Ecto neural progenitor cell (in vitro differentiated cells): Measurements from ENCODE around the gene SMARCD3.

ENCODE experiments used
- DNase-seq: peaks from one replicate; pipeline ENCODE4 v3.0.0-alpha.2; 2018; ENCODE audit warnings: low spot score

Gene SMARCD3

GRCh38 chr7:151208253-151208862 lies 40.1 kb downstream of the SMARCD3 start:
- no peak for DNase-seq

DNA sequence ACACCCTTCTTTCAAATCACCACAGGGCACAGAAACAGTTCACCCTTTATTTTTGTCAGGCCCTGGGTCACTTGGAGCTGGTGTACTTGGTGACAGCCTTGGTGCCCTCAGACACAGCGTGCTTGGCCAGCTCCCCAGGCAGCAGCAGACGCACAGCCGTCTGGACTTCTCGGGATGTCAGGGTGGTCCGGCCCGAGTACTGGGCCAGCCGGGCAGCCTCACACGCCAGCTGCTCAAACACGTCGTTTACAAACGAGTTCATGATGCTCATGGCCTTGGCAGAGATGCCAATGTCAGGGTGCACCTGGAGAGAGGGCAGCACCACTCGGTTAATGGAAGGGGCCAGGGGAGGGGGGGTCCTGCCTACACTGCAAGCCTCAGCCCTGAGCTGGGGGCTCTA lies 40.7 kb downstream of the SMARCD3 start:
- no peak for DNase-seq

- no peak for DNase-seq
Measured at GRCh38 chr7:151207315-151207714, 41.2 kb downstream of the SMARCD3 start.

GRCh38 chr7:151206914-151207313 lies 41.6 kb downstream of the SMARCD3 start:
- DNase-seq = no peak

DNA sequence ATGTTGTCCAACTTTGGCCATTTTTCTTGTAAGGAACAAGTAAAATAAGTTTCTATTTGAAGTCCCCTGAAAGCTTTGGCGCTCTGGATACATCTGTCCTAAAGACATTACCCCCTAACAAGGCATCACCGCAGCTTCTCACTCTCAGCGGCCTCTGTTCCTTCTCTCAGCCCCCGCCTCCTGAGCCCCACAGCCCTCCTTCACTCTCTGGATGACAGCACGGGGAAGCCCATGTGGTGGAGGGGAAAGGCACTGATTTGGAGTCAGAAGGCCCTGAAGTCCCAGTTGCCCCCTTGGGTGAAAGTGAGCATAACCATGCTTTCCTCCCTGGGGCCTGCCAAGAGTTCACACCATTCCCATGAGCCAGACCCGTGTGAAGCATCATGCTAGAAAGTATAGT lies 42.8 kb downstream of the SMARCD3 start:
- DNase-seq = no peak

DNA sequence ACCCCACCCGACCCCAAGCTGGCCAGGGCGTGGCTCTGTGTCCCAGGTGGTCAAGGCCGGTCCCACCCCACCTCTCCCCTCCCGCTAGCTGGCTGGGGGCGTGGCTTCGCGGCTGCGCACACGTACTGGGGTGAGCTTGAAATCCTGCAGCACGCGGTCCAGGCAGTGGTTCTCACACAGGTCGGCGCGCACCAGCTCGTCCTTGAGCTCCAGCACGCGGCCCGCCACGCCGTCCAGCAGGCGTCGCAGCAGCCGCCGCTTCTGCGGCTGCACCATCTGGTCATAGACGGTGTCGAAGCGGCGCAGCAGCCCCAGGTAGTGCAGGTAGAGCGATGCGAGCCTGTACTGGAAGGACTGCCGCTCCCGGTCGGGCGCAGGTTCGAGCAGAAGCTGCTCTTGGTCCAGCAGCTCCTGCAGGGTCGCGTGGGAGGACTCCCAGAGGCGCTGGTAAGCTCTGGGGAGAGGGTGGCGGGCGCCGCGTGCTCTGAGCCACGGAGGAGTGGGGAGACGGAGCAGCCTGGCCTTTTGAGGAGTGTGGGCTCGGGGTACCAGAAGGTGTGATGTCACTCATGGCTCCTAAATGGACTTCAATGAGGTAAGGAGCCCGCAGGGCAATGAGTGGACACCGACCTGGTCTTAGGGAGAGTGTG lies 44.0 kb downstream of the SMARCD3 start:
- DNase-seq = no peak

DNA sequence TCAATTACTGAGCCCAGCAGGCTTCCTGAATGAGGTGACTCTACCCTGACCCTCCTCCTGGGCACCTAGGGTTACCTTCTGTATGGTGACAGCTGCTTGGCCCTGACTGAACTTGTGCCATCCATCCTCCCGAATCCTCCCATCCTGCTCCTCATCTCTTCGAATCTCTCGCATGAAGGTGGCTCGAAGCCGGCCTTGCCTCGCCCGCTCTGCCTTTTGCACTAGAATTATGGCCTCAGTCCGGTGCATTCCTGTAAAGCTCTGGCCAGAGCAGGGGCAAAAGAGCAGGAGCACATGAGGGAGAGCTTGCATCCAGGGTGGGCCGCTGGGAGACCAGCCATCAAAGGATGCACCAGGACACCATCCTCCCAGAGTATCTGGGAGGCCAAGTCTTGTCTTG lies 45.7 kb downstream of the SMARCD3 start:
- no peak for DNase-seq

DNA sequence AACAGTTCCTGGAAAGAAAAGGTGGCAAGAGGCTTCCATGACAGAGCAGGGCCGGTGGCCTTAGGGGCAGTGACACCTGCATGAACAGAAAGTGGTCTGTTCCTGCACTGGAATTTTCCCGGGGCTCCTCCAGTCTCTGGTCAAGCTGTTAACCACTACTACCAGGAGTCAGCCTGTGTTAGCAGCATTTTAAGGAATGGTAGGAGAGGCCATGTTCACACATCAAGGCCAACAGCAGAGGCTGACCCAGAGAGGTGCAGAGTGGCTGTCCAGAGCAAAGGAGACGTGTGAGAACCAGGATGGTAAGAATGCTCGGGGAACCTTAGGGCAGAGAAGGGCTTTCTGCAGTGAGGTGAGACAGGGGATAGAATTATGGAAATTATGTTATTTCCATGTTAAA lies 46.7 kb downstream of the SMARCD3 start:
- DNase-seq = no peak

DNA sequence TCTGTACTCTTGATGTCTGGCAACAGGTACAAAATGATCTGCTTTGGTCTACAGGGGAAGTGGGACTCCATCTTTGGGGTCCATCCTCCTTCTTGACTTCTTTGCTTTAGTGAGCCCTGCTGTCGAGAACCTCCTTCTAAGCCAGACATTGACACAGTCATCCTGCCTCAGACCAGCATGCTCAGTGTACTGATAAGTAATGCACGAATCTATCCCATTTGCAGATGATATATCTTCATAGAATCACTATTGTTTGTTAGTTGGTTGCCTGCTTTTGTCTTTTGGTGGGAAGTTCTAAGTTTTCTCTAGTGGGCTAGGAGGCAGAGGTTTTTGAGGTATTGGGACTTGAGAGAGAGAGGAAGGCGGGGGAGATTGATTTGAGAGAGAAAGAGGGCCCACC lies 47.1 kb downstream of the SMARCD3 start:
- DNase-seq = no peak

DNA sequence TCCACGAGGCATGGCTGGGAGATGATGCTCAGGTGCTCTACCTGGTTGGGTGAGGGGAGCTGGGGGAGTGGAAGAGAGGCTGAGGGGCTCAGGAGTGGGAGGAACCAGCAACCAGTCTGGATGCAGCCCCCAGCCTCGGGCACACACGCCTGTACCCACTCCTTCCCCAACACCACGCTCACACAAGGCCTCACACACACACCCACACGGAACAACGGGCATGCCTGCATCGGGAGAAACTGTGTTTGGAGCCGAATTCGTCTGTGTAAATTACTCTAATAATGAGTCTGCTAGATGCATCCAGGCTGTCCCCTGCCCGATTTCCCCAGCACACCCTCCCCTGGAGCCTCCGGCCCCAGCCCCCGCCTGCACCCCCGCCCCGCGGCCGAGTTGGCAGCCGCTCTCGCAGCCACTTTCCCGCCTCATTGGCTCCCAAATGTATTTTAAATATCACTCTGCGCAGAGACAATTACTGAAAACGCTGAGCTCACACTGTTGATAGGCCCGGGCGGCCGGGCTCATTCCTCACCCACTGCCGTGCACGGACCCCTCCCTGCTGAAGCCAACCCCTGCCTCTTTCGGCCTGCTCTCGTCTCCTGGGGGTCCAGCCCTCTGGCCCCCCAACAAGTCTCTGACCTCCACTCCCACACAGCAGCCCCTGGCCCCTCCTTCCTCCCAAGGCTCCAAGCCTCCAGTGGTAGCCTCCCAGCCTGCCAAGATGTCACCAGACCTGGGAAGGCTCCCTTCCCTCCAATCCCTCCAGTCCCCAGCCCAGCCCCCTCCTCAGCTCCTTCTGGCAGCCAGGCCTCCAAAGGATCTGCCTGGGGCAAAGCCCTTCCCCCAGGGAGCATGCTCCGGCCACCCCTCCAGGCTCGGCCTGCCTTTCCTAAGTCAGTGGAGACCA lies 49.3 kb downstream of the SMARCD3 start:
- DNase-seq = peak; percentile 69

DNA sequence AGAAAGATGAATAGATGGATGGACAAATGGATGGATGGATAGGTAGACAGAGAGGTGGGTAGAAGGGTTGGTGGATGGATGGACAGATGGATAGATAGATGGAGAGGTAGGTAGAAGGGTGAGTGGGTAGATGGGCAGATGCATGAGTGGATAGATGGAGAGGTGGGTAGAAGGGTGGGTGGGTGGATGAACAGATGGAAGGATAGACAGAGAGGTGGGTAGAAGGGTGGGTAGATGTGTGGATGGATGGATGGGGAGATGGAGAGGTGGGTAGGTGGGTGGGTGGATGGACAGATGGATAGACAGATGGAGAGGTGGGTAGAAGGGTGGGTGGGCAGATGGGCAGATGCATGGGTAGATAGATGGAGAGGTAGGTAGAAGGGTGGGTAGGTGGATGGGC lies 50.6 kb downstream of the SMARCD3 start:
- DNase-seq = no peak

DNA sequence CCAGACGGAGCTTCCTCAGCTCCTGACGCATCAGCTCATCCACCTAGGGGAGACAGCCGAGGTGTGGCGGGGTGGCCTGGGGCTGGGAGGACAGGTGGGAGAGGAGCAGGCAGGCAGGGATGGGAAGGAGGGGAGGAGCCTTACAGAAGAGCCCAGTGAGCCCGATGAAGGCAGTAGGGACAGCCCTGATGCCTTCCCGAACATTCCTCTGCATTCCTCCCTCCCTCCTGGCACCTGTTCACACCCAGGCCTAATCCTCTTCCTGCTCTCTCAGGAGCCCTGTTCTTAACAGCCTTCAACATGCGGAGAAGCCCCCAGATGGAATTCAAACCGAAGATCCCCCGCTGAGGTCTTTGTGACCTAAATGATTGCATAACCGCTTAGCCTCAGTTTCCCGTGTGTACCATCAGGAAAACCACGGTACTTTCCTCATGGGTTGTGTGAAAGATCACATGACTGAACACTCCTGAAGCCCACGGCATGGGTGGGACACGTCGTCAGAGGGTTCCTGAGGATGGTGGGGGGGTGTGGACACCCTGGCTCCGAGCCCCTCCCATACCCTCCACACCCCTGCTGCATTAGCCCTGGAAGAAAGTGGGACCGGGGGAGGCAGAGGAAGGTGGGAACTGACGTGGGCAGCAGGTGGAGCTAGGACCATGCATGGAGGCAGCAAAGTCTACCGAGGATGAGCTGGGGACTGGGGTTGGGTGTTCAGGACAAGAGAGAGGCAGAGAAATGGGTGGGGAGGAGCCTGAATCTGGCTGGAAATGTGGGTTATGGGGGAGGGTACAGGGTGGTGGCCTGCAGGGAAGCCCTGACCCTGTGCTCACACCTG lies 52.7 kb downstream of the SMARCD3 start:
- no peak for DNase-seq

DNA sequence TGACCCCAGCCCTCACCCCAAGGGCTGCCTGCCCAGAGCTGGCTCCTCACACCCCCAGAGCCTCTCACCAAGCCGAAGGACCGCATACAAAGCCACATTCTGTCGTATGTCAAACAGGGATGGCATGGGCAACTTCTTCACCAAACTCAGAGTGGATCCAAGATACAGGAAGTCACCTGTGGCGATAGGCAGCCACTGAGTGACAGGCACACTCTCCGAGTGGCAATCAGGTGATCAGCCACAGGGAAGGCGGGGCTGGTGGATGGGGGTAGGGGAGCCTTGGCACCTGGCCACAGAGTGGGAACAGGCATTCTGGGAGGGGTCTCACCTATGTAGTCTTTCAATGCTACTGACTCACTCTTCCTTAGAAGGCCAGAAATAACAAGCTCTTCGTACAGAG lies 54.3 kb downstream of the SMARCD3 start:
- DNase-seq = no peak

- no peak for DNase-seq
Measured at GRCh38 chr7:151193203-151193978, 55.1 kb downstream of the SMARCD3 start.

- no peak for DNase-seq
Measured at GRCh38 chr7:151192002-151192539, 56.4 kb downstream of the SMARCD3 start.

DNA sequence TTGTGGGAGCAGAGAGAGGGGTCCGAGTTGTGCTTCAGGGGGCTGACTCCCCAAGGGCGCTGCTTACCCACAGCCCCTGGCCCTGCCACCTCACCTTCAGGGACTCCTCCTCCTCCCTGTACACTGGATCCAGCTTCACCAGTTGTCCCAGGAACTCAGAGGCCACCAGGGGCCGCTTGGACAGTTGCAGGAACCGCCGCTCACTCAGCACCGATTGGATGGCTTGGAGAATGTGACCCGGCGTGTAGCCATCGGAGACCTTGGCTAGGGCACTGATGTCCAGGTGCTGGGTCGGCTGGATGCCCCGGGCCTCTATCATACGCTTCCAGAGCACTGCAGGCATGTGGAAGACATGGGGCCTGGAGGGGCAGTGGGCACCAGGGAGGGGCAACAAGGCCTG lies 57.0 kb downstream of the SMARCD3 start:
- DNase-seq = no peak

DNA sequence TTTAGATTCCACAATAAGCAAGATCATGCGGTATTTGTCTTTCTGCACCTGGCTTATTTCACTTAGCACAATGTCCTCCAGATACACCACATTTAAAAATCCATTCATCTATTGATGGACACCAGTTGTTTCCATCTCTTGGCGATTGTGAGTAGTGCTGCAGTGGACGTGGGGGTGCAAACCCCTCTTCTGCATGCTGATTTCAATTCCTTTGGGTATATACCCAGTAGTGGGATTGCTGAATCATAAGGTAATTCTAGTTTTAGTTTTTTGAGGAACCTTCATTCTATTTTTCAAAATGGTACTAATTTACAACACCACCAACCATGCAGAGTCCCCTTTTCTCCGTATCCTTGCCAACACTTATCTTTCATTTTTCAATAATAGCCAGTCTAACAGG lies 59.5 kb downstream of the SMARCD3 start:
- no peak for DNase-seq
